H1 (cell line): Measurements from ENCODE around the gene CCNC. TPM values are rescaled to one million over a fixed set of nuclear protein-coding genes. Genes with fewer than 3 reads are reported as not detected.

Experiments
- GTF2F1 ChIP-seq: IDR thresholded peaks from 2 replicates; pipeline ENCODE4 v1.6.1; 2012; ENCODE audit warnings: low read depth, low read length, improper control_type of control experiment, borderline replicate concordance
- polyA plus RNA-seq, 7 experiments: library from polyadenylated mRNA; depleted of rRNA in 3 of 7; stranded (reverse) in 5 of 7; unstranded in 2 of 7; fragments of >200 nt in 5 of 7; fragments of 200-250 nt in 2 of 7; gene quantifications; 1 replicate in 5 of 7; 2 replicates in 1 of 7; 4 replicates in 1 of 7; pipeline versions ENCODE4 v1.2.1 to v1.2.3, GENCODE V29; 2011 to 2013; ENCODE audit warnings: missing spikeins in 2 of 7, mixed read lengths in 2 of 7
- total RNA-seq: library from RNA; stranded (reverse); fragmentation: NEBNext Ultra II Directional; extraction: Animal tissue kit (Norgen Biotek cat#: 25700); gene quantifications from 2 replicates; pipeline ENCODE4 v1.2.1, GENCODE V29; 2021

Gene CCNC
- total and polyA plus RNA-seq, 2 of the 8 experiments (the other 6 are each of a cell fraction or from before 2014, with no cell fraction given), result 45.4 to 107 TPM

GRCh38 chr6:99613705-99614429, 45.4 kb upstream of the CCNC start (continued):
- TF ChIP-seq GTF2F1, result no peak
